Left forelimb (tissue), 1 donor: ENCODE results near the gene DNMBP.
"Not testable (repeated sequence)": the region's sequence is repeated elsewhere in the genome, so short reads cannot be mapped to it uniquely, and the experiment has no call there.

Source experiments
- DNase-seq: peaks from one replicate; pipeline ENCODE4 v3.0.0-alpha.2; 2018; ENCODE audit warnings: low spot score

Gene DNMBP

DNA sequence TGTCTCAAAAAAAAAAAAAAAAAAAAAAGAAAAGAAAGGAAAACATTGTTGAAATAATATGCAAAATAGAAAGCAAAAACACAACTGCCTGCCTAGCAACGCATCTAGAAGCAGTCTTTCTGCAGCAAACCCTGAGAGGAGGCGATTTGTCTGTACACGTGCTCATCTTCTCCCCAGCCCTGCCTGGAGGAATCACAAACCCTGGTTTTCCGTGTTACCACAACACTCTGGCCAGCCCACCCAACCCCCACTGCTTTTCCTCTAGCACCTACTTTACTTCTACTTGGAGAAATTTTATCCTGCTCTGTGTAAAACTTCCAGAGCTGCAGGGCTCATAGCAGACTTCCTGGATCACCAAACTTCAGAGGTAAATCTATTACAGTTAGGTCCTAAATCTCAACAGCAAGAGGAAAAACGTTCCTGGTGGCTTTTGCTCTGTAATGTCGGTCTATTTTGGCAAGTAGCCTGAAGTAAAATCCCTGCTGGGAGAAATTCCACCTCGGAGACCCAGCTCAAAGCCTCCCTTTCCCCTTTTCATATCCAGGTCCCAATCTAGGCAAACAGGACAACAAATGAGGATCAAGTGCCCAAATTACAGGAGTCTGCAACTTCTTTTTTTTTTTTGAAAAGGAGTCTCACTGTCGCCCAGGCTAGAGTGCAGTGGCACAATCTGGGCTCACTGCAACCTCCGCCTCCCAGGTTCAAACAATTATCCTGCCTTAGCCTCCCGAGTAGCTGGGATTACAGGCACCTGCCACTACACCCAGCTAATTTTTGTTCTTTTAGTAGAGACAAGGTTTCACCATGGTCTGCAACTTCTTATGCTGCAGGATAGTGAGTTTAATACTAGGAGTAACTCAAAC lies 91.6 kb downstream of the DNMBP start:
- peak; percentile 66 for DNase-seq

DNA sequence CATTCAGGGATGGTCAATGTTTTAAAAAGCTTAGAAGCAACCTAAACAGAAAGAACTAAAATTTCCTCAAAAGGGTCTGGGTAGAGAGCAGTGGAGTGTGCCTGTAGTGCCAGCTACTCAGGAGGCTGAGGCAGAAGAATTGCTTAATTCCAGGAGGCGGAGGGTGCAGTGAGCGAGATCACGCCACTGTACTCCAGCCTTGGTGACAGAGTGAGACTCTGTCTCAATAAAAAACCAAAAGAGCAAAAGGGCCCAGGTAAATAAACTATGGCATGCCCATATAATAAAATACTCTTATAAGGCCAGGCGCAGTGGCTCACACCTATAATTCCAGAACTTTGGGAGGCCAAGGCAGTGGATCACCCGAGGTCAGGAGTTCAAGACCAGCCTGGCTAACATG lies 93.0 kb downstream of the DNMBP start:
- DNase-seq, result no peak

GRCh38 chr10:99915414-99915813 lies 94.3 kb downstream of the DNMBP start:
- no peak for DNase-seq

DNA sequence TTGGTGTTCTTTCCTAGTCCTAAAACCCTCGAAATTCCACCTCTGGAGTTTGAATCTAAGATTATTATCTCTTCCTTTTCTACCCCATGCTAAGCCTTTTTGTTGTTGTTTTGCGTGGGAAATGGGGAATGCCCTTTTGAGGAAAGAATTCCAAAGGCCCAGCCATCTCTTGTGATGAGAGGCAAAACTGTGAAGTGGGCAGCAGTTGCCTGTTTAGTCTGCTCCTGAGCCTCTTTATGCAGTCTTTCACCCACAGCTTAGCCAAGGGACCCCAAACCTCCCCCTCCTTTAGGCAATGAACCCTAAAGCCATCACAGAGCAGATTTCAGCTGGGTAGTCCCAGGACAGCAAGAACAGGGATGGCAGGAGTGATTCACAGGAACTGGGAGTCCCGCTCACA lies 95.5 kb downstream of the DNMBP start:
- DNase-seq, result no peak

DNA sequence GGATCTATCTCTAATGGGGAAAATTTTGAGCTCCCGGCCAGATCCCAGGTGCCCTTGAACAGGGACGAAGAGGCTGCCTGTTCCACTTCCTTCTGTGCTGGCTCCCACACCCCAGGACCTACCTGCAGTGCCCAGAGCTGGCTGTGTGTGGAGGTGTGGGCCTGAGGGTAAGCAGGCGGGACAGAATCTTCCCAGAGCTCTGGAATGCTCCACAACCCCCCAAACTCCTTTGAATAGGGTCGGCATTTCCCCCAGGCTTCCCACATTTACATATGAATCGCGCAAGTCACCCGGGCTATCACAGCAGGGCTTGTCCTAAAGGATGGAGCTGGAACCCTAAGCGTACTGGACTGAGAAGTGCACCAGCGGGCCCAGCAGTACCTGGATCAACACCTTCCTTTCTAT lies 95.9 kb downstream of the DNMBP start:
- DNase-seq, result no peak

GRCh38 chr10:99912041-99912440 lies 97.7 kb downstream of the DNMBP start:
- DNase-seq, result no peak

GRCh38 chr10:99908512-99908911 lies 101.2 kb downstream of the DNMBP start:
- DNase-seq, result no peak

DNA sequence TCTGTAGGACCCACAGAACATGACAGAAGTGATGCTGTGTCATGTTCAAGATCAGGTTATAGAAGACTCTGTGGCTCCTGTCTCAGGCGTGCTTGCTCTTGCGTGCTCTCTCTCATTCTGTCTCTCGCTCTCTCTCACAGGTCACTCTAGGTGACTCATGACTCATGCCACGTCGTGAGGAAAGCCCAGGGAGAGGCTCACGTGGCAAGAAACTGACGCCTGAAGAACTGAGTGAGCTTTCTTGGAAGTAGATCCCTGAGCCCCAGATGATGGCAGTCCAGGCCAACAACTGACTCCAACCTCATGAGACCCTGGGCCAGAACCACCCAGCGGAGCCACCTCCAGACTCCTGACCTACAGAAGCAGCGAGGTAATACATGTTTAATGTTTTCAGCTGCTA lies 103.3 kb downstream of the DNMBP start:
- no peak for DNase-seq

GRCh38 chr10:99905971-99906370 lies 103.8 kb downstream of the DNMBP start:
- DNase-seq, result no peak

DNA sequence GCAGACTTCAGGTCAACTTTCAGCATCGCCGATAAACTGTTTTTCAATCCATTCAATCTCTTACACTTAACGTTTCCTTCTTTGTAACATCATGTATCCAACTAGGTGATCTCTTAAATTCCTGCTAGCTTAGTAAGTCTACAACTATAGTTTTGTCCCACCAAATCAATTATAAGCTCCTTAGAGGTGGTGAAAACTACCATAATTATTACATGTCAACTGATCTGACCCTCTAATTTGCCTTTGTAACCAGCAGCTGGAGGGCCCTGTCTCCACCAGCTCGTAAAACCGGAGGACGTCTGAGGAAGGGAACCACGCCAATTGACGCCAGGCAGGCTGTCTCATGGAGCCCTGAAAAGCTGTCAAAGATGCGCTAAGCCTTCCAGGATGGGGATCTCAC lies 113.9 kb downstream of the DNMBP start:
- no peak for DNase-seq

GRCh38 chr10:99895066-99895465 lies 114.7 kb downstream of the DNMBP start:
- DNase-seq, result not testable (repeated sequence)

DNA sequence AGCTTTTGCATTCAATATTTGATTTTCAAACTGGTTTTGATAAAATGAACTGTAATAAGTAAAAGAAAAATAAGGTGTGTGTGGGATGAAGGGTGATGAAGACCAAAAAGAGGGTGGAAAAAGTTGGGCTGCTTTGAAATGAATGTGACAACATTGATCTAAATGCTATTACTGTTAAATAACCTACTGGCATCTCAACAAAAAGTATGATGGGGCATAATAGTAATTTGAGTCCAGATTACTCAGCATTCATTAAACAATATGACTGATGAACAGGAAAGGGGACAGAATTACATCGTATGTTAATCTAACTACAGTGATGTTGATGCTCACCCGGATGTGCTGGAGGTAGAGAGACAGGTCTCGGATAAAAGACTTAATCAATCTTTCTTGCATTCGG lies 115.1 kb downstream of the DNMBP start:
- no peak for DNase-seq

DNA sequence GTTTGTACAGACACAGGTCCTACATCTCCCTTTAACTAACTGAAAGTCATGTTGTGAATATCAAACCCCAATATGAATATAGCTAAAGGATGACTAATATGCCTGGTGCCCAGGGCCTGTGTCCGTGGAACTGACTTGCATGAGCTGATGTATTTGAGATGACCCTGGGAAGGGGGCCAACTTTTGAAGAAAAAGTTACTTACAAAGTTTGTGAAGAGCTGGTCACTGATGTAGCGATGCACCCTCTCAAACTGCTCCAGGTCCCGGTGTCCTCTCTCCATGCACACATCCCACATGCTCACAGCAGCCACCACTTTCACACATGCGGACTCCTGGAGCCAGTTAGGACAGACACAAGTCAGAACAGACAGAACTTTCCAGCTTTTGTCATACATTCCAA lies 121.1 kb downstream of the DNMBP start:
- DNase-seq, result no peak

GRCh38 chr10:99883523-99883922 lies 126.2 kb downstream of the DNMBP start:
- no peak for DNase-seq

GRCh38 chr10:99881371-99881770 lies 128.4 kb downstream of the DNMBP start:
- DNase-seq, result no peak

GRCh38 chr10:99880080-99880835 lies 129.5 kb downstream of the DNMBP start:
- DNase-seq, result no peak

DNA sequence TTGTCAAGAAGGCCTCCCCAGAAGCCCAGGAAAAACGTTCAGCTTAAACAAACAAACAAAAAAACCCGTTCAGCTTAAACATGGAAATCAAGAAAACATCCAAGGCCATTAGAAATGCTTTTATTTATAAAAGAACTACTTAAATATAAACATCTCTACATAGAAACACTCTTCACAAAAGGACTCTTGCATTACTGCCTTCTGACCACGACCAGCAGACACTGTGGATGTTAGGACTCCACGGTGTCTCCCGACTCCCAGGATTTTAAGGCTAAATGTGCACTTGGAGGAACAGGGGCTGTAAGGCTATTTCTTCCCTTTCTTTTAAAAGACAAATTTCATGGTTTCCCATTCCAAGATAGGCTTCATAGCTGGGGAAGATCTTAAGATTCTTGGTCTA lies 134.3 kb downstream of the DNMBP start:
- DNase-seq, result no peak

DNA sequence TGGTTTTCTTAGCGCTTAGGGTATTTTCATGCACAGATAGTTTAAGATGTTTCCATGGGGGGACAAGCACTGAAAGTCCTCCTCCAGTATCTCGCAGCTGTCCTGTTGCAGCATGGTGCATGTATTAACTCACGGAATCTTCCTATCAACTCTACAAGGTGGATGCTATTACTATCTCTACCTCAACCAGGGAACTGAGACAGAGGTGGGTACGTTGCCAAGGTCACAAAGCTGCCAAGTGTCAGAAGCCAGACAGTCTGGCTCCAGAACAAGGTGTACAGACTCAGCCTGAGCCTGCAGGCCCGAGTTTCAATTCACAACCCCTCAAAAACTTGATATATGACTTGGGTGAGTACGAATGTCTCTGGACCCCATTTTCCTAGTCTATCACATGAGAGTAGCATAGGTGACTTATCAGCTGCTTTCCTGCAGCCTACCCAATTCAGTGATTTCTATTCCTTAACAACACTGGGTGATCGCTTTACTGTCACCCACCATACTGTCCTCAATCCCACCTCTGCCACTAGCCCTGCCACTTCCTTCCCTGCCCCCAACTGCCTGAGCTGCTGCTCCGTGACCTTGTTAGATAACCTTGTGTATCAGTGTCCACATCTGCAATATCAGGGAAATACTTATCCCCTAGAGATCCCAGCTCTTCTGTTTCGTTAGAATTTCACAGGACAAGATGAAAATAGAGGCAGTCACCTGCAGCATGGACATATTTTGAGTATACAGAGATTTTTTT lies 135.2 kb downstream of the DNMBP start:
- DNase-seq, result no peak

DNA sequence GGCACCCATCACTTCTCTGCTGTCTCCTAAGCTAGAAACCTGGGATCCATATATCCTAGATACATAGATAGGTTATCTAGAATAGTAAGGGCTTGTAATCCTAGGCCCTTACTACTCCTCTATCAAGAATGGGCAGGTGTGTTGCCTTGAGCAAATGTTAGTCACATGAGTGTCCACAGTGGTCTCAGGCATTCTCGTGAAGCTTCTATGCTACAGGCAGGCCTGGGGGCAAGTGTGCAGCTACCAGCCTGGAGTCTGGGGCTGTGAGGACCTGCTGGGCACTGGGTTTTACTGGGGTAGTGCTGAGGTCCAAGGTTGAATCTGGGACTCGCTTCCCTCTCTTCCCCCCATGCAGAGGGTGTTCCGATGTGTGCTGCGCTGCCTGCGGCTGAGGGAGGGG lies 135.9 kb downstream of the DNMBP start:
- DNase-seq, result no peak

DNA sequence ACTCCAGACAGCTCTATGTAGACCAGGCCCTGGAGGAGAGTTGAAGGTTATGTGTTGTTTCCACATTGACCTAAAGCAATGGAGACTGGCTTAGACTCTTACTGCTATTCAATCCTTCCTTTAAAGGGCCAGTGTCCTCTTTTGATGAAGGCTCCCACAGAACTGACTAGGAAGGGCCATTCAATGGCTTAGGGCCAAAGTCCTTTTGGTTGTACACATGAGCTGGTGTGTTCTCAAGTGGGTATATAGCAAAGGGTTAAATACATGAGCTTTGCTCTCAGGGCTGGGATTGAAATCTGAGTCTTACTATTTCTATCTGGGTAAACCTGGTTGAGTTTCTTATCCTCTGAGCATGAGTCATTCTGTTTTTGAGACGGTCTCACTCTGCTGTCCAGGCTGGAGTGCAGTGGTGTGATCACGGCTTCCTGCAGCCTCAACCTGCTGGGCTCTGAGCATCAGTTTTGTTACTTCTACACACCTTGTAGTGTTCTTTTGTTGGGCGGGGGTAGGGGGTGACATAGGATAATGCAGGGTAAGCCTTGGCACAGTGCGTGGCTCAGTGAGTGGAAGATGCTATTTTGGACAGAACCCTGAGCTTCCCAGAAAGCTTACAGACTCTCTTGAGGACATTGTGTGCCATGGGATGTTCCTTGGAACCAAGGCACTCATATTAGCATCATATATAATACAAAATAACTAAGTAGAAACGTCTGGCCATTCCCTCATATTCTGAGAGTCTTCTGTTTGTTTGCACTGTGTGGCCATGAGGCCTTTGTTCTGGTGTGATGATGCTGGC lies 137.2 kb downstream of the DNMBP start:
- no peak for DNase-seq

DNA sequence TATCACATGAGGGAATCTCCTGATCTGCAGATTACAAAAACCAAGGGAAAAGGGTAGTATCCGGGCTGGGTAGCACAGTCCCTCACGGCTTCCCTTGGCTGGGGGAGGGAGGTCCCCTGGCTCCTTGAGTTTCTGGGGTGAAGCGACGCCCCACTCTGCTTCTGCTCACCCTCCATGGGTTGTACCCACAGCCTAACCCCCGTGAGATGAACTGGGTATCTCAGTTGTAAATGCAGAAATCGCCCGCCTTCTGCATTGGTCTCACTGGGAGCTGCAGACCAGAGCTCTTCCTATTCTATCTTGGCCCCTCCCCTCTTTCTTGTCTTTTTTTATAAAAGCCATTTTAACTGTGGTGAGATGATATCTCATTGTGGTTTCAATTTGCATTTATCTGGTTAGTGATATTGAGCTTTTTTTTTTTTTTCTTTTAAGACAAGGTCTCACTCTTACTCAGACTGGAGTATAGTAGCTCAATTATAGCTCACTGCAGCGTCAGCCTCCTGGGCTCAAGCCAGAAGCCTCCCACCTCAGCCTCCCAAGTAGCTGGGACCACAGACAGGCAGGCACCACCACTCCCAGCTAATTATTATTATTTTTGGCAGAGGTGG lies 139.5 kb downstream of the DNMBP start:
- no peak for DNase-seq
